ENCODE measurements around the gene ADAMTSL2. TPM values are rescaled to one million over a fixed set of nuclear protein-coding genes. Genes with fewer than 3 reads are reported as not detected.

The ADAMTSL2 gene
- total and polyA plus RNA-seq, 7 experiments from 2014 or later, result 0.16 to 2.7 (median 0.71) TPM; not detected in 1

- Histone ChIP-seq H3K27ac (ENCODE audit: low read depth, low read length) (no peak overlapping the region), H3K36me3 (ENCODE audit: control insufficient read depth in 2 of 3, insufficient read depth in 3 of 3, low read length in 3 of 3) (no peaks in the 10 kb centered on the region), H3K9me3 (ENCODE audit: control insufficient read depth in 2 of 3, low read length in 3 of 3) (no peaks in the 10 kb centered on the region), H3K4me1 (ENCODE audit: control insufficient read depth in 2 of 2, insufficient read depth in 2 of 2, low read length in 2 of 2) (no peaks in the 10 kb centered on the region), H3K4me3 (ENCODE audit: low read length) (no peak overlapping the region), H3K27me3 (ENCODE audit: control insufficient read depth in 2 of 2, insufficient read depth in 2 of 2, low read length in 2 of 2) (peaks cover 0 to 3% of the 10 kb centered on the region in 2 donors)
- intact Hi-C loops (cut with micrococcal nuclease), result no loop called here
- DNase-seq (no peak), ATAC-seq (no peak)
- Mint-ChIP-seq H3K36me3 (no peaks in the 10 kb centered on the region), H3K9me3 (peaks cover 0 to 1% (median 0%) of the 10 kb centered on the region in 11 donors), H3K4me3 (no peak overlapping the region), H3K4me1 (peaks cover 0 to 11% (median 8%) of the 10 kb centered on the region in 7 donors), H3K27me3 (peaks cover 3 to 16% (median 12%) of the 10 kb centered on the region in 5 donors), H3K27ac (no peak overlapping the region)
- POLR2A ChIA-PET, result no interaction called here
- CTCF ChIA-PET, result interaction anchor here (0.7 to 1.4 kb wide), 3 partner anchors 47 to 124 kb away, joined by 3 to 4 read pairs (median 3); no protein-coding TSS in a partner anchor
Measured at GRCh38 chr9:133603135-133603927, 68.8 kb downstream of the ADAMTSL2 start.

- H3K27ac Mint-ChIP-seq, result peak overlapping the region in 2 of 9 donors; percentile 20 to 38
- ChIA-PET POLR2A (no interaction called here), CTCF (interaction anchor here (1.3 kb wide), 1 partner anchor 123 kb away, joined by 4 read pairs; no protein-coding TSS in a partner anchor)
Measured at GRCh38 chr9:133604214-133604613, 69.7 kb downstream of the ADAMTSL2 start.

GRCh38 chr9:133604856-133605255 lies 70.4 kb downstream of the ADAMTSL2 start:
- no peak overlapping the region for H3K4me3 ChIP-seq (ENCODE audit: low read length)
- H3K36me3 ChIP-seq (ENCODE audit: control insufficient read depth in 2 of 3, insufficient read depth in 3 of 3, low read length in 3 of 3), result no peaks in the 10 kb centered on the region
- H3K9me3 Mint-ChIP-seq, result peaks cover 0 to 5% (median 0%) of the 10 kb centered on the region in 11 donors
- no peak for DNase-seq
- peaks cover 0 to 14% (median 8%) of the 10 kb centered on the region in 7 donors for H3K4me1 Mint-ChIP-seq
- peaks cover 11 to 23% (median 18%) of the 10 kb centered on the region in 5 donors for H3K27me3 Mint-ChIP-seq
- no peaks in the 10 kb centered on the region for H3K36me3 Mint-ChIP-seq
- peaks cover 0 to 11% of the 10 kb centered on the region in 2 donors for H3K27me3 ChIP-seq (ENCODE audit: control insufficient read depth in 2 of 2, insufficient read depth in 2 of 2, low read length in 2 of 2)
- H3K27ac Mint-ChIP-seq, result no peak overlapping the region
- H3K4me1 ChIP-seq (ENCODE audit: control insufficient read depth in 2 of 2, insufficient read depth in 2 of 2, low read length in 2 of 2), result no peaks in the 10 kb centered on the region
- intact Hi-C loops (cut with micrococcal nuclease), result loop anchor here (1.0 kb wide), 2 partner anchors 110 to 121 kb away; no protein-coding TSS in a partner anchor
- ChIA-PET CTCF (interaction anchor here (1.3 kb wide), 1 partner anchor 123 kb away, joined by 4 read pairs; no protein-coding TSS in a partner anchor), POLR2A (interaction anchor here (1.1 kb wide), 1 partner anchor 98 kb away, joined by 3 read pairs; no protein-coding TSS in a partner anchor)
- no peak overlapping the region for H3K27ac ChIP-seq (ENCODE audit: low read depth, low read length)
- H3K9me3 ChIP-seq (ENCODE audit: control insufficient read depth in 2 of 3, low read length in 3 of 3), result peaks cover 0 to 2% (median 0%) of the 10 kb centered on the region in 3 experiments
- no peak for ATAC-seq
- H3K4me3 Mint-ChIP-seq, result no peak overlapping the region

More at GRCh38 chr9:133604214-133604613, 69.7 kb downstream of the ADAMTSL2 start:
- Histone ChIP-seq H3K4me3 (ENCODE audit: low read length) (no peak overlapping the region), H3K27me3 (ENCODE audit: control insufficient read depth in 2 of 2, insufficient read depth in 2 of 2, low read length in 2 of 2) (peaks cover 0 to 7% of the 10 kb centered on the region in 2 donors), H3K4me1 (ENCODE audit: control insufficient read depth in 2 of 2, insufficient read depth in 2 of 2, low read length in 2 of 2) (no peaks in the 10 kb centered on the region), H3K27ac (ENCODE audit: low read depth, low read length) (no peak overlapping the region), H3K36me3 (ENCODE audit: control insufficient read depth in 2 of 3, insufficient read depth in 3 of 3, low read length in 3 of 3) (no peaks in the 10 kb centered on the region), H3K9me3 (ENCODE audit: control insufficient read depth in 2 of 3, low read length in 3 of 3) (no peaks in the 10 kb centered on the region)
- Mint-ChIP-seq H3K9me3 (peaks cover 0 to 1% (median 0%) of the 10 kb centered on the region in 11 donors), H3K27me3 (peaks cover 6 to 17% (median 14%) of the 10 kb centered on the region in 5 donors), H3K4me3 (no peak overlapping the region), H3K4me1 (peaks cover 0 to 11% (median 8%) of the 10 kb centered on the region in 7 donors), H3K36me3 (no peaks in the 10 kb centered on the region)
- intact Hi-C loops (cut with micrococcal nuclease), result loop anchor here (1.0 kb wide), 2 partner anchors 111 to 122 kb away; no protein-coding TSS in a partner anchor
- no peak for ATAC-seq
- peak in 6 of 9 donors; percentile 10 to 33 (median 24) for DNase-seq

- H3K9me3 Mint-ChIP-seq, result peaks cover 0 to 5% (median 0%) of the 10 kb centered on the region in 11 donors
- Histone ChIP-seq H3K9me3 (ENCODE audit: control insufficient read depth in 2 of 3, low read length in 3 of 3) (peaks cover 0 to 4% (median 0%) of the 10 kb centered on the region in 3 experiments), H3K4me3 (ENCODE audit: low read length) (no peak overlapping the region), H3K4me1 (ENCODE audit: control insufficient read depth in 2 of 2, insufficient read depth in 2 of 2, low read length in 2 of 2) (no peaks in the 10 kb centered on the region), H3K36me3 (ENCODE audit: control insufficient read depth in 2 of 3, insufficient read depth in 3 of 3, low read length in 3 of 3) (no peaks in the 10 kb centered on the region), H3K27me3 (ENCODE audit: control insufficient read depth in 2 of 2, insufficient read depth in 2 of 2, low read length in 2 of 2) (peaks cover 0 to 12% of the 10 kb centered on the region in 2 donors), H3K27ac (ENCODE audit: low read depth, low read length) (no peak overlapping the region)
- POLR2A ChIA-PET, result interaction anchor here (1.1 kb wide), 1 partner anchor 97 kb away, joined by 3 read pairs; no protein-coding TSS in a partner anchor
- peaks cover 2 to 14% (median 8%) of the 10 kb centered on the region in 7 donors for H3K4me1 Mint-ChIP-seq
- ATAC-seq, result no peak
- H3K4me3 Mint-ChIP-seq, result no peak overlapping the region
- DNase-seq, result no peak
- intact Hi-C loops (cut with micrococcal nuclease), result no loop called here
- no peak overlapping the region for H3K27ac Mint-ChIP-seq
- H3K27me3 Mint-ChIP-seq, result peaks cover 16 to 29% (median 24%) of the 10 kb centered on the region in 5 donors
- CTCF ChIA-PET, result no interaction called here
- no peaks in the 10 kb centered on the region for H3K36me3 Mint-ChIP-seq
Measured at GRCh38 chr9:133605446-133605845, 70.9 kb downstream of the ADAMTSL2 start.

GRCh38 chr9:133605856-133606707 lies 71.6 kb downstream of the ADAMTSL2 start:
- H3K27me3 ChIP-seq (ENCODE audit: control insufficient read depth in 2 of 2, insufficient read depth in 2 of 2, low read length in 2 of 2), result peaks cover 0 to 12% of the 10 kb centered on the region in 2 donors
- peaks cover 0 to 4% (median 0%) of the 10 kb centered on the region in 3 experiments for H3K9me3 ChIP-seq (ENCODE audit: control insufficient read depth in 2 of 3, low read length in 3 of 3)
- H3K27ac ChIP-seq (ENCODE audit: low read depth, low read length), result no peak overlapping the region
- no peak overlapping the region for H3K4me3 ChIP-seq (ENCODE audit: low read length)
- Mint-ChIP-seq H3K27ac (no peak overlapping the region), H3K4me1 (peaks cover 2 to 14% (median 8%) of the 10 kb centered on the region in 7 donors), H3K27me3 (peaks cover 22 to 31% (median 30%) of the 10 kb centered on the region in 5 donors), H3K36me3 (no peaks in the 10 kb centered on the region), H3K9me3 (peaks cover 0 to 5% (median 0%) of the 10 kb centered on the region in 11 donors), H3K4me3 (no peak overlapping the region)
- no peaks in the 10 kb centered on the region for H3K4me1 ChIP-seq (ENCODE audit: control insufficient read depth in 2 of 2, insufficient read depth in 2 of 2, low read length in 2 of 2)
- ATAC-seq, result no peak
- CTCF ChIA-PET, result no interaction called here
- no peak for DNase-seq
- intact Hi-C loops (cut with micrococcal nuclease), result no loop called here
- H3K36me3 ChIP-seq (ENCODE audit: control insufficient read depth in 2 of 3, insufficient read depth in 3 of 3, low read length in 3 of 3), result no peaks in the 10 kb centered on the region
- POLR2A ChIA-PET, result interaction anchor here (1.1 kb wide), 1 partner anchor 97 kb away, joined by 3 read pairs; no protein-coding TSS in a partner anchor

DNA sequence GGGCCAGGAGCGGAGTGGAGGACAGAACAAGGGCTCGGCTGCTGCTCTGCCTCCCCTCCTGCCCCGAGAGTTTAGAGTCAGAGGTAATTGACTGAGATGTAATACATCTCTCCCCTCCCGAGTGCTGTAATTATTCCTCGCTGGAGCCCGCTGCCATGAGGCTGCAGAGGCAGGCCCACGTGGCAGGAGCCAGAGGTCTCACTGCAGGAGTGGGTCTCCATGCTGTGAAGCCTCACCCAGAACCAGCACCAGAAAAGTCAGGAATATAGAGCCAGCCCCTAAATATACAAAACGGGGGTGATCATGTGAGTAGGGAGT lies 72.2 kb downstream of the ADAMTSL2 start:
- peaks cover 0 to 12% of the 10 kb centered on the region in 2 donors for H3K27me3 ChIP-seq (ENCODE audit: control insufficient read depth in 2 of 2, insufficient read depth in 2 of 2, low read length in 2 of 2)
- Mint-ChIP-seq H3K4me1 (peaks cover 2 to 14% (median 8%) of the 10 kb centered on the region in 7 donors), H3K4me3 (no peak overlapping the region), H3K36me3 (no peaks in the 10 kb centered on the region), H3K27me3 (peaks cover 27 to 36% (median 33%) of the 10 kb centered on the region in 5 donors), H3K27ac (no peak overlapping the region), H3K9me3 (peaks cover 0 to 5% (median 0%) of the 10 kb centered on the region in 11 donors)
- H3K27ac ChIP-seq (ENCODE audit: low read depth, low read length), result no peak overlapping the region
- POLR2A ChIA-PET, result no interaction called here
- no peak overlapping the region for H3K4me3 ChIP-seq (ENCODE audit: low read length)
- H3K9me3 ChIP-seq (ENCODE audit: control insufficient read depth in 2 of 3, low read length in 3 of 3), result peaks cover 0 to 4% (median 0%) of the 10 kb centered on the region in 3 experiments
- H3K36me3 ChIP-seq (ENCODE audit: control insufficient read depth in 2 of 3, insufficient read depth in 3 of 3, low read length in 3 of 3), result no peaks in the 10 kb centered on the region
- no peaks in the 10 kb centered on the region for H3K4me1 ChIP-seq (ENCODE audit: control insufficient read depth in 2 of 2, insufficient read depth in 2 of 2, low read length in 2 of 2)
- no peak for ATAC-seq
- intact Hi-C loops (cut with micrococcal nuclease), result no loop called here
- no peak for DNase-seq
- CTCF ChIA-PET, result no interaction called here

All from naive thymus-derived CD4-positive, alpha-beta T cell (primary cell).